ENCODE results near the gene EPGN.

DNA sequence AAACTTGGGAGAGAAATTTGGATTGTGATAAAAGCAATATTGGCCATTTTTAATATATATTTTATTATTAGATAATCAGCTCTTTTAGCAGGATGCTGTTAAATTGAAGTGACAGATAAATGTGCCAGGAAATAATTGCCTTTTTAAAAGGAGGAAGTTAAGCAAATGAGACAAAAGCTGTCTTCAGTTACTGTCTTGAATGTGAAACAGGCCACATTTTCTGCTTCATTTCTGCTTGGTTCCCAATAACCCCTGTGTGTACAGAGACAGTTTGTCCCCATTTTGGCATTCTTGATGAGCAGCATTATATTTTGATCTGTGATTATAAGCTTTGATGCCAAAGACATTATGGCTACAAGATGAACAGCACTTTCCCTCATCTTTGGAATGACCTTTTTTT is 953 bp downstream of the EPGN start:
- TF ChIP-seq EZH2 (IDR thresholded peaks at IDR 0.05) (no peak), POLR2AphosphoS5 (IDR thresholded peaks at IDR 0.05; ENCODE audit: borderline replicate concordance, low read depth, low read length) (no peak), FOXP2 (optimal IDR thresholded peaks at IDR 0.05; ENCODE audit: control extremely low read depth, extremely low read length, insufficient read depth) (no peak)
